HG03135 (cell line): ENCODE measurements around the gene ARID3A.
"Not testable (repeated sequence)": the region's sequence is repeated elsewhere in the genome, so short reads cannot be mapped to it uniquely, and the experiment has no call there.

Experiments
- ATAC-seq: cut with Tn5 transposase; IDR thresholded peaks from one replicate; pipeline ENCODE4 v1.9.1; 2021; ENCODE audit warnings: mild to moderate bottlenecking, moderate library complexity; ENCODE audit not compliant: unreplicated experiment

ARID3A gene, protein sequence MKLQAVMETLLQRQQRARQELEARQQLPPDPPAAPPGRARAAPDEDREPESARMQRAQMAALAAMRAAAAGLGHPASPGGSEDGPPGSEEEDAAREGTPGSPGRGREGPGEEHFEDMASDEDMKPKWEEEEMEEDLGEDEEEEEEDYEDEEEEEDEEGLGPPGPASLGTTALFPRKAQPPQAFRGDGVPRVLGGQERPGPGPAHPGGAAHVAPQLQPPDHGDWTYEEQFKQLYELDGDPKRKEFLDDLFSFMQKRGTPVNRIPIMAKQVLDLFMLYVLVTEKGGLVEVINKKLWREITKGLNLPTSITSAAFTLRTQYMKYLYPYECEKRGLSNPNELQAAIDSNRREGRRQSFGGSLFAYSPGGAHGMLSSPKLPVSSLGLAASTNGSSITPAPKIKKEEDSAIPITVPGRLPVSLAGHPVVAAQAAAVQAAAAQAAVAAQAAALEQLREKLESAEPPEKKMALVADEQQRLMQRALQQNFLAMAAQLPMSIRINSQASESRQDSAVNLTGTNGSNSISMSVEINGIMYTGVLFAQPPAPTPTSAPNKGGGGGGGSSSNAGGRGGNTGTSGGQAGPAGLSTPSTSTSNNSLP

GRCh38 chr19:925526-926322 is at the start of gene ARID3A:
TSS of gene ARID3A (plus strand) at chr19:926035. CDS start at chr19:929529, 3,494 bp downstream.
- peak; percentile 52 for ATAC-seq

DNA sequence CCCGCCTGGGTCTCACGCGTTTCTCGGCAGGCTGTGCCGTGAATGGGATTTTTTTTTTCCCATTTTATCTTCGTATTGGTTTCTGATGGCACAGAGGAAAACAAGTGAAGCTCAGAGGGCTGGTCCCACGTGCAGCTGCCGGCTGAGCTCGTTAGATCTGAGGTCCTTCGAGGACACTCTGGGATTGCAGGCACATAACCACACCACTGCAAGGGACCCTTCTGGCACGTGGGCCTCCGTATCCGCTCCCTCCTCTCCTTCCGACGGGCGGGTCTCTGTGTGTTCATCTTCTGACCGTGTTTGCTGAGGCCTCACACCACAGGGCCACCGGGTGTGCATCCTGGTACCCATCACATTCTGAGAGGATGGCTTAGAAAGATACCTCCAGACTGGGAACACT is 49.7 kb upstream of the ARID3A start:
- no peak for ATAC-seq

DNA sequence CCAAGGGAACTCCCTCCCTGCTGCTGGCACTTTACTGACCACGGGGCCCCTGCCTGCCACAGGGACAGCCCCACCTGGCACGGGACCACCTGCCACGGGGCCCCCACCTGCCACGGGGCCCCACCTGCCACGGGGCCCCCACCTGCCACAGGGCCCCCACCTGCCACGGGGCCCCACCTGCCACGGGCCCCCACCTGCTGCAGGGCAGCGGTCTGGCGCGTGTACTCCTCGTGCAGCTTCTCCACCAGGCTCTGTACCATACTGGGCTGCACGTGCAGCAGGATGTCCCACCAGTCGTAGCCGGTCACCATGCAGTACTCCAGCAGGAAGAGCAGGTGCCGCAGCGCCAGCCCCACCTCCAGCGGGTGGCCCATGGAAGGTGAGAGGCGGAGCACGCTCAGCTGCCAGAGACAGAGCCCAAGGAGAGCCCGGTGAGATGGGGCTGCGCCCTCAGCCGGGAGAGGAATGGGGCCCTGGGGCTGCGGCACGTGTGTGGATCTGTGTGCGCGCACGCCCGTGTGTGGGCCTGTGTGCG is 49.0 kb upstream of the ARID3A start:
- no peak for ATAC-seq

- not testable (repeated sequence) for ATAC-seq
Measured at GRCh38 chr19:877992-878660, 47.7 kb upstream of the ARID3A start.

DNA sequence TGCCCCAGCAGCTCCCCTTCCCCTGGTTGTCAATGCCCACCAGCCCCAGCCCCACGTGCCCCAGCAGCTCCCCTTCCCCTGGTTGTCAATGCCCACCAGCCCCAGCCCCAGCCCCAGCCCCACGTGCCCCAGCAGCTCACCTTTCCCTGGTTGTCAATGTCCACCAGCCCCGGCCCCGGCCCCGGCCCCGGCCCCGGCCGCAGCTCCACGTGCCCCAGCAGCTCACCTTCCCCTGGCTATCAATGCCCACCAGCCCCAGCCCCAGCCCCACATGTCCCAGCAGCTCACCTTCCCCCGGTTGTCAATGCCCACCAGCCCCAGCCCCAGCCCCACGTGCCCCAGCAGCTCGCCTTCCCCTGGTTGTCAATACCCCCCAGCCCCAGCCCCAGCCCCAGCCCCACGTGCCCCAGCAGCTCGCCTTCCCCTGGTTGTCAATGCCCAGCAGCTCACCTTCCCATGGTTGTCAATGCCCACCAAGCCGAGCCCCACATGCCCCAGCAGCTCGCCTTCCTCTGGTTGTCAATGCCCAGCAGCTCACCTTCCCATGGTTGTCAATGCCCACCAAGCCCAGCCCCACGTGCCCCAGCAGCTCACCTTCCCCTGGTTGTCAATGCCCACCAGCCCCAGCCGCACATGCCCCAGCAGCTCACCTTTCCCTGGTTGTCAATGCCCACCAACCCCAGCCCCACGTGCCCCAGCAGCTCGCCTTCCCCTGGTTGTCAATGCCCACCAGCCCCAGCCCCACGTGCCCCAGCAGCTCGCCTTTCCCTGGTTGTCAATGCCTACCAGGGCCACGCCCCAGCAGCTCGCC is 46.9 kb upstream of the ARID3A start:
- not testable (repeated sequence) for ATAC-seq

GRCh38 chr19:879711-880438 is 46.0 kb upstream of the ARID3A start:
- no peak for ATAC-seq

DNA sequence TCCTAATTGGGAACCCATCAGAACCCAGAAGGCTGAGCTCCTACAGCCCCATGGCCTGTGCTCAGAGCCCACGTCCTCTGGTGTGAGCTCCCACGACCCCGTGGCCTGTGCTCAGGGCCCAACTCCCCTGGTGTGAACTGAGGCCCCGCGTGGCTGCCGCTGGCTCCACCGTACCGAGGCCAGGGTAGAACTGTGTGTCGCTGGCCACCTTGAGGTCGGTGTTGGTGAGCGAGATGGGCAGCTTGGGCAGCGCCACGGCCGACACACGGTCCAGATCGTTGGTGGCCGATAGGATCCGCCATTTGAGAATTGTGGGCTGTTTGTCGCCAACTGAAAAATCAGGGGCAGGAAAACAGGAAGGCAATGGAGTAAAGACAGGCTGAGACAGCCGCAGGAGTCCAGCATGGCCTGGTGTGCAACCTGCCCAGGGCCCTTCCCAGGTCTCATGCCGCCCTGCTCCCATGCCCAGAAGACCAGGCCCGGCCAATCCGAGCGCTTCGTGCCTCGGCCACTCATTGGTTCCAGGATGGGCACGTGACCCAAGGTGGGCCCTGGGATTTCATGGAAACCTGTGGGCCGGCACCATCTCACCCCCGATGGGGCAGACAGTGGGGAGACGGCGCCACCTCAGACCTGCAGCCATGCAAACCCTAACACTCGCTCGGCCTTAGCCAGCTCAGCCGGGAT is 44.3 kb upstream of the ARID3A start:
- ATAC-seq, result no peak

DNA sequence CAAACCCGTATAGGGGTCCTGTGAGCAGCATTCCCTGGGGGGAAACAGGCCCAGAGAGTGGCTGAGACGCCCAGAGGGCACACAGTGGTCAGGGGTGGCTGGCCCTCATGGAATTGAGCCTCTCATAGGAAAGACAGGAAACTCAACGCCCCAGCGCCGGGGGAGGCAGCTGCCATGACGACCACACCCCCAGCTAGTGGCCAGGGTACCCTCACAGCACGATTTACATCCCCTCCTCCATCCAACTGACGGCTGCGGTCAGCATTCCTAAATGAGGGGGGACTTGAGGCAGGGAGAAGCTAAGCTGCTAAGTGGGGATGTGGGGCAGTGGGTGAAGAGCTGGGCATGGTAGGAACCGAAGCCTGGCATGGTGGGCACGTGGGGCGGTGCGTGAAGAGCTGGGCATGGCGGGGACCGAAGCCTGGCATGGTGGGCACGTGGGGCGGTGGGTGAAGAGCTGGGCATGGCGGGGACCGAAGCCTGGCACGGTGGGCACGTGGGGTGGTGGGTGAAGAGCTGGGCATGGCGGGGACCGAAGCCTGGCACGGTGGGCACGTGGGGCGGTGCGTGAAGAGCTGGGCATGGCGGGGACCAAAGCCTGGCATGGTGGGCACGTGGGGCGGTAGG is 42.9 kb upstream of the ARID3A start:
- no peak for ATAC-seq

- ATAC-seq, result no peak
Measured at GRCh38 chr19:883661-884211, 42.1 kb upstream of the ARID3A start.

DNA sequence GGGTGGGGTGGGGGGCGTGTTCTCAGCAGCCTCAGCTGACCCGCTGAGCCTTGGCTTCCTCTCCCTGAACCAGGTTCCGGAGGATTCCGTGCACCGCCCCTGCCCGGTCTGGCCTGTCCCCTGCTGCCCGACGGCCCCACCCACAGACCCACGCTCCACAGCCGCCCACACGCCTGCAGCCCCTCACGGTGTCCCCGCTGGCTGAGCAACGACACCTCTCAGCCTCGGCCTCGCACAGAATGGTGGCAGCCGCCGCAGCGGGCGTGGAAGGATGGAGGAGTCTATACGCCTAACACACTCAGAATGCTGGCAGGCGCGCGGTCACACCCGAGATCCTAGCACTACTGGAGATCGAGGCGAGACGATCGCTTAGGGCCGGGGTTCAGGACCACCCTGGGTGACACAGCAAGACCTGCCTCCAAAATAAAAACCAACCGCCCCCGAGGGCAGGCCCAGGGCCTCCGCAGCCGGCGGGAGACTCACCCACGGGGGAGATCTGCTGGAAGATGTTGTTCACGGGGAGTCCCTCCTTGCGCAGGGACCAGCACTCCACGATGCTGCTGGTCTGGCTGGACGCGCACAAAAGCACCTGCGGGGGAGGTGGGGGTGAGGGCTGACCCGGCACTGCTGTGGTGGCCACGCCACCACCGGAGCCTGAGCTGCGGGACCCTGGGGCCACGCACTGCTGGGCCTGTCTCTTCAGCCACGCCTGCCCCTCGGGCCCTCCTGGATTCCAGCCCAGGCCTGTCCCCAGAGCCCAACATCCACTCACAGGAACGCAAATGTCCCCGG is 41.2 kb upstream of the ARID3A start:
- ATAC-seq, result no peak

DNA sequence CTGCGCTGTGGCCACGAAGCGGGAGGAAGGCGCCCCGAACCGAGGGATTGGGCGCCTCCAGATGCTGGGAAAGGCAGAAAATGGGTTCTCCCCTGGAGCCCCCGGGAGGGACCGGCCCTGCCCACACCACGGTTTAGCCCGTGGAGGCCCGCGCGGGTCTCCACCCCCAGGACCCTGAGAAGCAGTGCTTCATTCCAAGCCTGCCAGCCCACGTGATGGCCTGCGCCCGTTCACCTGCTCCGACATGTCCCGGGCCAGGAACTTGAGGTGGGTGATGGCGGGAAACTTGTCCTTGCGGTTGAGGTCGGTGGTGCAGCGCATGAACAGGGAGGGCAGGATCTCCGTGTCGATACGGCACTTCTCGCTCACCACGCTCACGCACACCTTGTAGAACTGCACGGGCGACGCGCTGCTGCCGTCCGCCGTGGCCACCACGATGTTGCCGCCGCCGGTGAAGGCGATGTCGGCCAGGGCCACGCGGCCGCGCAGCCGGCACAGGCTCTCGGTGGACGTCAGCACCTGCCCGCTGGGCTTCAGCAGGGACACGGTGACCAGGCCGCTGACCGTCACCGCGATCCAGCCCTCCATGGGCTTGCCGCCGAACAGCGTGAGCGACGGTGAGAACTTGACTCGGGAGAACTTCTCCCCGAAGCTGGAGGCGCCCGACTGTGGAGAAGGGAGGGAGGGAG is 40.2 kb upstream of the ARID3A start:
- no peak for ATAC-seq

DNA sequence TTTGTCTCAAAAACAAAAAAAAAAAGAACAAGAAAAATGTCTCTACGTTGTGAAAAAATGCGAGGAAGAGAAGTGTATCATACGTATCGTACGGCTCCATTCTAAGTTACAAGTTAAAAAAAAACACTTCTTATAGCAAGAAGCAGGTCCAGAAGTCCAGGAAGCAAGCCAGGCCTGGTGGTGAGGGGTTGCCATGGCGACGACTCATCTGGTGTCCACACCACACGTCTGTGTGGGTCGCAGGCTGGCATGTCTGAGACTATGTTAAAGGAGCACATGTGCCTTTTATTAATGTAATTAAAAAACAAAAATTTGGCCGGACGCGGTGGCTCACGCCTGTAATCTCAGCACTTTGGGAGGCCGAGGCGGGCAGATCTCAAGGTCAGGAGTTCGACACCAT is 38.8 kb upstream of the ARID3A start:
- no peak for ATAC-seq

GRCh38 chr19:887599-887998 is 38.2 kb upstream of the ARID3A start:
- no peak for ATAC-seq

- no peak for ATAC-seq
Measured at GRCh38 chr19:888581-889385, 37.1 kb upstream of the ARID3A start.

DNA sequence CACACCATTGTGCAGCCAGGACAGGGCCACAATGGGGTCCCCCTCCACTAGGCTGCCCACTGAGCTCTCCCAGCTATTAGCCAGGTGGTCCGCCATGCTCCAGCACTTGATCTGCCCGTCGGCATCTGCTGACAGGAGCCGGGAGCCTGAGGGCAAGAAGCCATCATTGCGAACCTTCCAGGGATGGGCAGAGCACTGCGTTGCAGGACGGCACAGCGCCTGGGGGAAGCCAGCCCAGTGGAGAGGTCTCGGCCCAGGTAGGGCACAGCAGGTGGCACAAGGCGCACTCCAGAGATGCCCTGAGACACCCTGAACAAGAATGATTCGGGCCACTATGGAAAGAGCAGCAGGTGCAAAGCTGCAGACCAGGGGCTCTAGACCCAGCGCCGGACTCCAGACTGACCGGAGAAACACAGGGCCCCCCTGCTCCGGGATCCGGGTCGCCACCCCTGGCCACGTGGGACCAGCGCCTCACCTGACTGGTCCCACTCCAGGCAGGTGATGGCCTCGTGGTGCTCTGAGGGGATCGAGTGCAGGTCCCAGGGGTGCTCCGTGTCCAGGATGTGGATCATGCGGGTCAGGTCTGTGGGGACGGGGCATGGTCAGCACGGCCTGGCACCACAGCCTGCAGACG is 36.1 kb upstream of the ARID3A start:
- no peak for ATAC-seq
